ENCODE results near the gene TMEM221.

GRCh38 chr19:17486545-17487240 lies 38.2 kb upstream of the TMEM221 start:
- TF ChIP-seq CTCF (IDR thresholded peaks at IDR 0.05) = no peak
- TF ChIP-seq POLR2A (IDR thresholded peaks at IDR 0.05) = no peak
